Erythroblast (primary cell): ENCODE results near the gene PRICKLE1.

Experiments
- GATA1 ChIP-seq: IDR thresholded peaks from 2 replicates; pipeline ENCODE4 v1.6.1; 2011; ENCODE audit warnings: low read depth, mild to moderate bottlenecking, control low read depth, low read length, moderate library complexity
- POLR2A ChIP-seq: IDR thresholded peaks from 2 replicates; pipeline ENCODE4 v1.6.1; 2011; ENCODE audit warnings: mild to moderate bottlenecking, low read length

DNA sequence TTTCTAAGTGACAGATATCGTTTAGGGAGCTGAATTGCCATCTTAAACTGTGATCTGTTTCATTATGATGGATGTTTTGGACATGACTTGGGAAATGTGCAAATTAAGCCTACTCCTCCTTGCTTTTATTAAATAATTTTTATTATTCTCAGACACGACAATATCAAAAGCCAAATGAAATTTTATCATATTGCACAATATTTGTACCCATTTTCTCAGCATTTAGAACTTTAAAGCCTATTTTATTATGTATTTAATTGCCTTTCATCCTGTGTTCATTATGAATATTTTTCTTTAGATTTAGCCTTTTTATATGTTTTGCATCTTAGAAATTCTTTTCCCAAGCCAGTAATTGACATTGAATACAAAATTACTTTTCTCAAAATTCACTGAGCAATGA is 160.7 kb downstream of the PRICKLE1 start:
- TF ChIP-seq POLR2A (no peak), GATA1 (no peak)
